Measurements from ENCODE around the gene AFAP1L1.

DNA sequence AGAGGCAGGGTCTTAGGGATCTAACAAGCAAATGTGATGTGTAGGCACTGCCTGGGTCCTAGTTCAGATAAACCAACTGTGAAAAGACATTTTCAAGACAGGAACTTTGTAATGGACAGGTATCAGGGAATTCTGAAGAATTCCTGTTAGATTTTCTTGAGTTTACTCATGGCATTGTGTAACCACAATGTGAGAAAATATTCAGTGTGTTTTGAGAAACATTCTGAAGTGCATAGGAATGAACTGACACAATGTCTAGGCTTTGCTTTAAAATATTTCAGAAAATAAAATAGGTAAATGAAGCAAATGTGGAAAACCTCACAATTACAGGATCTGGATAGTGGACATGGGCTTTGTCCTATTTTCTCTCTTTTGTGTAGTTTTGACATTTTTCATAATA lies 15.2 kb upstream of the AFAP1L1 start:
- no peak for TF ChIP-seq CTCF (IDR thresholded peaks at IDR 0.05; ENCODE audit: insufficient read depth, low read depth, low read length)
- no peak for TF ChIP-seq EZH2 (IDR thresholded peaks at IDR 0.05; ENCODE audit: insufficient read depth, low read length)
